ENCODE data around the gene ATP8B2.
A peak's percentile ranks its signal among the peaks of the same experiment; 100 is the strongest.
"Not testable (repeated sequence)": the region's sequence is repeated elsewhere in the genome, so short reads cannot be mapped to it uniquely, and the experiment has no call there.

Gene ATP8B2

DNA sequence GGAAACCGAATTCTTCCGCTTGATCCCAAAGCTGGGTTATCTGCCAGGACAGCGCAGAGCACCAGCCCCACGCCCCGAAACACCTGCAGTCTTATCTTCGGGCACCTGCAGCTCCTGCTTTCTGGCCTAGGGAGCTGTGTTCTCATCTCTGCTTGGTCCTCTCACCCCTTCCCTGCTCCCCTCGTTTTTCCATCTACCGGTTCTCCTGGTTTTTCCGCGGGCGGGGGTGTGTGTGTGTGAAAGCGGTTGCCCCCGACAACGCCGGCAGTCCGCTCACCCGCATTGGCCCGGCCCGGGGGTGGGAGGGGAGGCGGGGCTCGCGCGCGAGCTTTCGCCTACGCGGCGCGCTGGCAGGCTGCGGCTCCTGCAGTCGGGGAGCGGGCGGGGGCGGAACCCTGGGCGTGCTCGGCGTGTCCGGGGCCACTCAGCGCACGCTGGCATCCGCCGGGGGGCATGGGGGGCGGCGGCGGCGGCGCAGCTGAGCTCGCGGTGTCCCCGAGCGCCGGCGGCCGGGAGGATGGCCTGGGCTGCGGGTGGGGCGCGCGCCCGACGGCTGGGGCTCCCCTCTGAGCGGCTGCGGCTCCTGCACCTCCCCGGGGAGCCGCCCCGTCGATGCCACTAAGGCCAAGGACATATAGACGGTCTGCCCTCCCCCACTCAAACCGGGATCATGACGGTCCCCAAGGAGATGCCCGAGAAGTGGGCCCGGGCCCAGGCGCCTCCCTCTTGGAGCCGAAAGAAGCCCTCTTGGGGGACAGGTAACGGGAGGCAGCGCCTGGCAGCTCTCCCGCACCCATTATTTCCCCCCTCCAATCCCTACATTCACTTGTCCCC, 3.2 kb downstream of the ATP8B2 start:
- TF ChIP-seq JUND (IDR thresholded peaks at IDR 0.05; ENCODE audit: low read depth) = no peak
- DNase-seq (ENCODE audit: low read depth in 1 of 2, low spot score in 1 of 2) = peak; percentile 92 to 96
- in situ Hi-C loops (cut with HindIII; ENCODE audit: low pct_unique_long_range_greater_than_20kb, low sequenced_read_pairs) = no loop called here

DNA sequence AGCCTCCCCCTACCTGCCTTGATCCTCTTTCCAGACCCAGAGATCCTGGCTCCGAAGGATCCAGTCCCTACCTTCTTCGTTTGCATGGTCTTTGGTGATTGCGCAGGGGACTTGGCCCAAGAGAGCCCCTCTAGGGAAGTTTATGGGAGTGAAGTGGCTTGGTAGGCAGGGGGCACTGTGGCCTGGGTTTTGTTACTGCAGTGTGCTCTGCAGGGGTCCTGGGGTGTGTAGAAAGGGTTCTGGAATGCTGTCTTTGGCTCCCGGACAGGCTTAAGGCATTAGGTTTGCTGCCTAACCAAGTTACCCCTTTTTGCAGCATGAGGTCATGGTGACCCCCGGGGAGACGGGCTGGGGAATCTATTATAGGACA, 3.8 kb downstream of the ATP8B2 start:
- in situ Hi-C loops (cut with HindIII; ENCODE audit: low pct_unique_long_range_greater_than_20kb, low sequenced_read_pairs) = no loop called here

DNA sequence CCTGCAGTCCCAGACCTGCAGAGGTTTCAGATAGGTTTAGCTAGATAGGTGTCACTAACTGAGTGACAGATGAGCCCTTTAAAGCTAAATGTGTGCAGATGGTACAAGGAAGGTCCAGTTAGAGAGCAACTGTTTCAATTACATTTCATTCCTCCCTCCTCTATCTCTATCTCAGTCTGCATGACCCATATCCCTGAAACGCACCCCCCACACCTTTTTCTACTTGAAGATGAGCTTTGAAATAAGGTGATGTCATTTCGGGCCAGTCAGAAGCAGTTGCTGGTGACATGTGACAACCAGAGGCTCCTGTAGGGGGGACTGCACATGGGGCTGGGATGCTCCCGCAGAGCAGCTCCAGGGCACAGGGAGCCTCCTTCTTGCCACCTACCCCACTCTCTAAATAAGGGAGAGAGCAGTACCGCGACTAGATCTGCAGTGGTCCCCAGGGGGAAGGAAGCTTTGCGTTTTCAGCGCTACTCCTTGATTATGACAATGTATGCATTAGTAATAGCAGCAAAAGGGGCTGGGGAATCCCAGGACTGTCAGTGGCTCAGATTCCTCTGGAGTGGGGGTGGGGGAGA, 4.3 kb downstream of the ATP8B2 start:
- DNase-seq (ENCODE audit: low read depth in 1 of 2, low spot score in 1 of 2) = no peak
- in situ Hi-C loops (cut with HindIII; ENCODE audit: low pct_unique_long_range_greater_than_20kb, low sequenced_read_pairs) = no loop called here
- no peak for TF ChIP-seq JUND (IDR thresholded peaks at IDR 0.05; ENCODE audit: low read depth)

More for the DNA sequence above, 3.8 kb downstream of the ATP8B2 start:
- TF ChIP-seq JUND (IDR thresholded peaks at IDR 0.05; ENCODE audit: low read depth) = no peak
- no peak for DNase-seq (ENCODE audit: low read depth in 1 of 2, low spot score in 1 of 2)

DNA sequence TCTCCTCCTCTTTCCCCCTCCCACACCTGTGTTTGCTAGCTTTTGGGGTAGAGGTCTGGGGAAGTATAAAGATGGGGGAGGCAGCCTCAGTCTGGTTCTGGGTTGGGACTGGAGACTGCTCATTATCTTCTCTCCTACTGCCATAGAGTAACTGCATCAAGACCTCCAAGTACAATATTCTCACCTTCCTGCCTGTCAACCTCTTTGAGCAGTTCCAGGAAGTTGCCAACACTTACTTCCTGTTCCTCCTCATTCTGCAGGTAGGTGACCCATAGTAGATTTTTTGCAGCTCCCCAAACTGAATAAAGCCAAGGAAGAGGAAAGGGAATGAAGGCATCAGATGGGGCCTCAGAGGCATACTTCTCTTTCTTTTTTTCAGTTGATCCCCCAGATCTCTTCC, 5.3 kb downstream of the ATP8B2 start:
- in situ Hi-C loops (cut with HindIII; ENCODE audit: low pct_unique_long_range_greater_than_20kb, low sequenced_read_pairs) = no loop called here
- no peak for TF ChIP-seq JUND (IDR thresholded peaks at IDR 0.05; ENCODE audit: low read depth)
- DNase-seq (ENCODE audit: low read depth in 1 of 2, low spot score in 1 of 2) = no peak

DNA sequence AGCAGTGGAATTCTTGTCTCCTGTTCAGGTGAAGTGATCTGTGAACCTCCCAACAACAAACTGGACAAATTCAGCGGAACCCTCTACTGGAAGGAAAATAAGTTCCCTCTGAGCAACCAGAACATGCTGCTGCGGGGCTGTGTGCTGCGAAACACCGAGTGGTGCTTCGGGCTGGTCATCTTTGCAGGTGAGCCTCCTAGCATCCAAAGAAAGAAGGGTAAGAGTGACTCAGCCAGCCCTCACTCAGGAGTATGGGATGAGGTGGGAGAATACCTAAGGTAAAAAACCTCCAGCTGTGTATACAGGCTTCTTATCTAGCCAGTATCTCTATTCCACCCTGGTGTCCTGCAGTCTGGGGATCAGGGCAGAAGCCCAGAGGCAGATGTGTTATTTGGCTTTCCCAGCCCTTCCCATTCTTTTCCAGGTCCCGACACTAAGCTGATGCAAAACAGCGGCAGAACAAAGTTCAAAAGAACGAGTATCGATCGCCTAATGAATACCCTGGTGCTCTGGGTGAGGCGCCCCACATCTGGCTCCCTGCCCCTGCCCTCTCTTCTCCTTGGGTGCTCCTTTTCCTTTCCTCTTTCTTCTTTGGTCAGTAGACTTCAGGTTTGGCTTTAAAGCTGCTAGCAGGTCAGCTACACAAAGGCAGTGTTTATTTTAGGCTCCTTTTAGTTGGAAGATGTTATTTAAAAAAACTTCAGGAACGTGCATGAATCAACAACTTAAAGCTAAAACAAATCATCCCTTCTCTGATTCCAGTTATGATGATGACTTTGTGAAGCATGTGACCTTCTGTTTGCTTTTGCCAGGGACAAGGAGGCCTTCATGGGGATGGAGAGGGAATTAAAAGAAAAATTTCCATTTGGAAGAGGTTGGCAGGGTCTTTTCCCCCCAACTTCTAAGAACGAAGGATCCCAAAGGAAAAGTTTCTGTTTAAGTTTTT, 9.0 kb downstream of the ATP8B2 start:
- TF ChIP-seq JUND (IDR thresholded peaks at IDR 0.05; ENCODE audit: low read depth) = no peak
- DNase-seq (ENCODE audit: low read depth in 1 of 2, low spot score in 1 of 2) = peak in 1 of 2 experiments; percentile 64
- in situ Hi-C loops (cut with HindIII; ENCODE audit: low pct_unique_long_range_greater_than_20kb, low sequenced_read_pairs) = no loop called here

DNA sequence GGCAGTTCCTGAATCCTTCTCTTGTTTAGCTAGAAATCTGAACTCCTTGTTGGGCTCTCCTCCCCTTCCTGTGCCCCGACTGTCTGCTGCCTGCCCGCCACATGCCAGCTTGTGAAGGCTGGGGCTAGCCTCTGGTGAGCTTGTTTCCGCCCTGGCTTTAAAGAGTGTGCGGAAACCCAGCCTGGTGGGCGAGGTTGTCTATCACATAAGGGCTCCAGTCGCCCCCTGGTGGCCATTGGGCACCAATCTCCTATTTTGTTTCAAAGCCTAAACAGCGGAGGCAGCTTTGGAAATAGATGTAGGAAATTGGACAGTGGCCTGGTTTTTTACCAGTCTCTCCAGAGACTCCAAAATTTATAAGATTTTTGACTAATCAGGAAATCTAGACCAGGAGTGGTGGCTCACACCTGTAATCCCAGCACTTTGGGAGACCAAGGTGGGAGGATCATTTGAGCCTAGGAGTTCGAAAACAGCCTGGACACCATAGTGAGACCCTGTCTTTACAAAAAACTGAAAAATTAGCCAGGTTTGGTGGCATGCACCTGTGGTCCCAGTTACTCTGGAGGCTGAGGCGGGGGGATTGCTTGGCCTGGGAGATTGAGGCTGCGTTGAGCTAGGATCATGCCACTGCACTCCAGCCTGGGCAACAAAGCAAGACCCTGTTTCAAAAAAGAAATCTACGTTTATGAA, 9.8 kb downstream of the ATP8B2 start:
- in situ Hi-C loops (cut with HindIII; ENCODE audit: low pct_unique_long_range_greater_than_20kb, low sequenced_read_pairs) = no loop called here
- peak; percentile 79 to 89 for DNase-seq (ENCODE audit: low read depth in 1 of 2, low spot score in 1 of 2)
- TF ChIP-seq JUND (IDR thresholded peaks at IDR 0.05; ENCODE audit: low read depth) = no peak

DNA sequence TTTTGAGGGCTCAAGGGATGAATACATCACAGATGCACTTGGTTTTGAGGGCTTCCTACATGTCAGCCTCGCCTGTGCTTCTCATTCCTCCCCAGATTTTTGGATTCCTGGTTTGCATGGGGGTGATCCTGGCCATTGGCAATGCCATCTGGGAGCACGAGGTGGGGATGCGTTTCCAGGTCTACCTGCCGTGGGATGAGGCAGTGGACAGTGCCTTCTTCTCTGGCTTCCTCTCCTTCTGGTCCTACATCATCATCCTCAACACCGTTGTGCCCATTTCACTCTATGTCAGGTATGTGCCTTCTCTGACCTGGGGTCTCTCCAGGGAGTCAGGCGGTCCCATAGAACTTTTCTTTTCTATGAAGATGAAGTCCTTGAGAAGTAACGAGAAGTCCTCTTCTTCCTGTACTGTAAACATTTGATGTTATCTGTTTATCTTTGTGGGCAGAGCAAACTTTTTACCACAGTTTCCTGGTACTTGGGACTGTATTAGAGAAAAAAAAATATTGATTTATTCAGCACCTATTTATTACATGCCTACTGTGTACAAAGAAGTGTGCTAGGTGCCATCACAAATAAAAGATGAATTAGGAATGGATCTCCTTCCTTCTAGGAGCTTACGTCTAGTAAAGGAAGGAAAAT, 12.0 kb downstream of the ATP8B2 start:
- no peak for TF ChIP-seq JUND (IDR thresholded peaks at IDR 0.05; ENCODE audit: low read depth)
- DNase-seq (ENCODE audit: low read depth in 1 of 2, low spot score in 1 of 2) = no peak
- in situ Hi-C loops (cut with HindIII; ENCODE audit: low pct_unique_long_range_greater_than_20kb, low sequenced_read_pairs) = no loop called here

DNA sequence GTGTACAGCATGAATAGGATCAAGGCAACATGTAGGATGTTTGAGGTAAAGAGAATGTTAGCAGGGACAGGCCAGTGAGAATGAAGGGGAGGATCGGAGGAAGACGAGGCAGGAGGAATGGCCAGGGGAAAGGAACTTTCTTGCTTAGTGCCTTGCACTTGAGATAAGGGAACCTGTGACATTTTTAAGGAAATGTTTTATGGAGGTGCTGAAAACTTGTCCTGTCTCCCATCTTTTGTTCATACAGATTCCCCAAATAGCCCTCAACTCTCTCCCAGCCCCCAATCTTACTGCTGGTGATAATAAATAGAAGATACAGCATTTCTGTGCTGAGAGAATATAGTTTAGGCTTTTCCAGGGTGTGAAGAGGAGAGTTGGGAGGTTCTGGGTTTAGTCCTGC, 13.6 kb downstream of the ATP8B2 start:
- no peak for DNase-seq (ENCODE audit: low read depth in 1 of 2, low spot score in 1 of 2)
- in situ Hi-C loops (cut with HindIII; ENCODE audit: low pct_unique_long_range_greater_than_20kb, low sequenced_read_pairs) = no loop called here
- TF ChIP-seq JUND (IDR thresholded peaks at IDR 0.05; ENCODE audit: low read depth) = no peak

DNA sequence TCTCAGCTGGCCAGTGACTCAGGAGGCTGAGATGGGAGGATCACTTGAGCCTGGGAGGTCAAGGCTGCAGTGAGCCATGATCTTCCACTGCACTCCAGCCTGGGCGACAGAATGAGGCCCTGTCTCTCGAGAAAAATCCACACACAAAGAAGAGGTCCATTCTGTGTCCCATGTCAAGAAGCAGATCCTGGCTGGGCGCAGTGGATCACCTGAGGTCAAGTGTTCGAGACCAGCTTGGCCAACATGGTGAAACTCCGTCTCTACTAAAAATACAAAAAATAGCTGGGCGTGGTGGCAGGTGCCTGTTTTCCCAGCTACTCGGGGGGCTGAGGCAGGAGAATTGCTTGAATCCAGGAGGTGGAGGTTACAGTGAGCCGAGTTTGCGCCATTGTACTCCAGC, 16.0 kb downstream of the ATP8B2 start:
- DNase-seq (ENCODE audit: low read depth in 1 of 2, low spot score in 1 of 2); in situ Hi-C loops (cut with HindIII; ENCODE audit: low pct_unique_long_range_greater_than_20kb, low sequenced_read_pairs): not testable (repeated sequence)

DNA sequence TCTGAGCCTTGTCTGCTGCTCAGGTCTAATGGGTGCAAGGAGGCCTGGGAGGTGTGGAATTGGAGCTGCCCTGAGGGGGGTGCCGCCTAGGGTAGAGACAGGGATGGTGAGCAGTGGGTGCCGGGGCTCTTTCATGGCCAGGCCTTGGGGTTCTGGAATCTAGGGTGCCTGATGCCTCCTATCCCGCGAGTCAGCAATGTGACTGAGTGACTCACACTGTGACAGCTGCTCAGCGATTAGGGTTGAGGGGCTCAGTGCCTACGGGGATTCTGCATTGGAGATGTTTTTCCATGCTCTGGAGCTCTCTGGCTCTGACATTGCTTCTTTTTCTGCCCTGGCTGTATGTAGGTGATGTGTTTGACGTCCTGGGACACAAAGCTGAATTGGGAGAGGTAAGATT, 16.8 kb downstream of the ATP8B2 start:
- DNase-seq (ENCODE audit: low read depth in 1 of 2, low spot score in 1 of 2) = no peak
- in situ Hi-C loops (cut with HindIII; ENCODE audit: low pct_unique_long_range_greater_than_20kb, low sequenced_read_pairs) = no loop called here
- no peak for TF ChIP-seq JUND (IDR thresholded peaks at IDR 0.05; ENCODE audit: low read depth)

DNA sequence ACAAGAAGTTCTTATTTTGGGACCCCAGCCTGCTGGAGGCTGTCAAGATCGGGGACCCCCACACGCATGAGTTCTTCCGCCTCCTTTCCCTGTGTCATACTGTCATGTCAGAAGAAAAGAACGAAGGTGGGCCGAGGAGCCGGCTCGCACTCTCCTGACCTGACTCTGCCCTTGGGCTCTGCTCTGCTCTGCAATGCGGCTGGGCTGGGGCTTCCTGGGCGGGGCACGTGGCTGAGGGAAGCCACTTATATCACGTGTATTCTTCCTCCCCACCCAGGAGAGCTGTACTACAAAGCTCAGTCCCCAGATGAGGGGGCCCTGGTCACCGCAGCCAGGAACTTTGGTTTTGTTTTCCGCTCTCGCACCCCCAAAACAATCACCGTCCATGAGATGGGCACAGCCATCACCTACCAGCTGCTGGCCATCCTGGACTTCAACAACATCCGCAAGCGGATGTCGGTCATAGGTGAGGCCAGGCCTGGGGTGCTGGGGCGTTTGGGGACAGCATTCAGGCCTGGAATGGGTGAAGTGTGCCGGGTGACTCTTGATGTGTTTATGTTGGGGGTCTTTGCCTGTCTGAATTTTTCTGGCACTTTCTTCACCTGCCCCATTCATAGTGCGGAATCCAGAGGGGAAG, 17.6 kb downstream of the ATP8B2 start:
- DNase-seq (ENCODE audit: low read depth in 1 of 2, low spot score in 1 of 2) = no peak
- in situ Hi-C loops (cut with HindIII; ENCODE audit: low pct_unique_long_range_greater_than_20kb, low sequenced_read_pairs) = no loop called here
- TF ChIP-seq JUND (IDR thresholded peaks at IDR 0.05; ENCODE audit: low read depth) = no peak
